ENCODE results near the gene CDKN2B-AS1. TPM values are rescaled to one million over a fixed set of nuclear protein-coding genes. Genes with fewer than 3 reads are reported as not detected.

Gene CDKN2B-AS1
- total and polyA plus RNA-seq, 2 of the 13 experiments (the other 11 are each of a cell fraction or from before 2014, with no cell fraction given): 0.64 to 2.3 TPM

DNA sequence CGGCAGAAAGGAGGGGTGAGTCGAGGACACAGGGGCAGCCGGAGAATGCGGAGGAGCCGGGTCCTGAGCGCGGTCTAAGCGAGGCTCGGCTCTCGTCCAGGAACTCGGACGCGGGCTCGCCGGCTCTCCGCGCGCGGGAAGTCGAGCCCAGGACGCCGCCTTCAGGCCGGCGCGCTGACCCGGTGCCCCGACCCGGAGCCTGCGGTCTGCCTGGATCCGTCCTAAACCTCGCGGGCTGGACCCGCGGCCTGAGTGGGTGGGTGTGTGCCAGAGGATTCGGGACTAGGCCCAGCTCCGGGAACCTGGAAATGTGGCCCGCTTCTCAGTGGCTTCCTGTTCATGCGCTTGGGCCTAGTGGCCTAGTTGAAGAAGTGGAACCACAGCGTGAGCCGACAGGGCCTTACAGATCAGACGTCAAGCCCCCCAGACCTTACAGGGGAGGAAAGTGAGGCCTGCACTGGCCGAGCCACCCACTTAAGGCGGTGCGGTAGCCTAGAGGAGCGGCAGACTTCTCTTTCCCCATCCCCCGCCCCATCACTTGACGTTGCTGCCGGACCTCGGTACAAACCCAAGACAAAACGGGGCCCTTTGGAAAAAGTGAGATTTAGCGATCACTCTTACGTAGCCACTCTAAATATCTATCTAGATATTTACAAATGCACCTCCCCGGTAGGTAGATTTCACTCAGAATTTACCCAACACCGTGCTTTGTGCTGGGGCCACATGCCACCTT, 1.2 kb downstream of the CDKN2B-AS1 start (continued):
- TF ChIP-seq LBX2 (CRISPR knock-in tag; IDR thresholded peaks at IDR 0.05; ENCODE audit: borderline replicate concordance) (no peak), ZNF431 (CRISPR knock-in tag; IDR thresholded peaks at IDR 0.05; ENCODE audit: borderline replicate concordance, low read depth) (no peak), RAD21 (CRISPR knock-in tag; IDR thresholded peaks at IDR 0.05) (no peak), STAG1 (CRISPR knock-in tag; IDR thresholded peaks at IDR 0.05) (peak; percentile 15), ELF1 (CRISPR knock-in tag; IDR thresholded peaks at IDR 0.05) (no peak), TBP (CRISPR knock-in tag; IDR thresholded peaks at IDR 0.05) (no peak), SP4 (CRISPR knock-in tag; IDR thresholded peaks at IDR 0.05) (0 out of 2 replicates have a peak, but pooled peaks have one; percentile 28), TFAP4 (IDR thresholded peaks at IDR 0.05; ENCODE audit: borderline replicate concordance, low read depth) (no peak), BCL6 (CRISPR knock-in tag; IDR thresholded peaks at IDR 0.05) (peak; percentile 96), NFRKB (IDR thresholded peaks at IDR 0.05) (no peak), THAP11 (CRISPR knock-in tag; IDR thresholded peaks at IDR 0.05) (no peak), ZNF367 (CRISPR knock-in tag; IDR thresholded peaks at IDR 0.05; ENCODE audit: borderline replicate concordance) (no peak), TBX3 (IDR thresholded peaks at IDR 0.05; ENCODE audit: borderline replicate concordance) (no peak), ARID5B (CRISPR knock-in tag; IDR thresholded peaks at IDR 0.05) (peak; percentile 46; the same call in 1 of the 2 replicates)
- TF ChIP-seq, protein P1, sequence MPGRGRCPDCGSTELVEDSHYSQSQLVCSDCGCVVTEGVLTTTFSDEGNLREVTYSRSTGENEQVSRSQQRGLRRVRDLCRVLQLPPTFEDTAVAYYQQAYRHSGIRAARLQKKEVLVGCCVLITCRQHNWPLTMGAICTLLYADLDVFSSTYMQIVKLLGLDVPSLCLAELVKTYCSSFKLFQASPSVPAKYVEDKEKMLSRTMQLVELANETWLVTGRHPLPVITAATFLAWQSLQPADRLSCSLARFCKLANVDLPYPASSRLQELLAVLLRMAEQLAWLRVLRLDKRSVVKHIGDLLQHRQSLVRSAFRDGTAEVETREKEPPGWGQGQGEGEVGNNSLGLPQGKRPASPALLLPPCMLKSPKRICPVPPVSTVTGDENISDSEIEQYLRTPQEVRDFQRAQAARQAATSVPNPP (CRISPR knock-in tag; IDR thresholded peaks at IDR 0.05): no peak
- TF ChIP-seq, protein P2, sequence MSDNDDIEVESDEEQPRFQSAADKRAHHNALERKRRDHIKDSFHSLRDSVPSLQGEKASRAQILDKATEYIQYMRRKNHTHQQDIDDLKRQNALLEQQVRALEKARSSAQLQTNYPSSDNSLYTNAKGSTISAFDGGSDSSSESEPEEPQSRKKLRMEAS (IDR thresholded peaks at IDR 0.05): 0 out of 2 replicates have a peak, but pooled peaks have one; percentile 14
- TF ChIP-seq, protein P3, sequence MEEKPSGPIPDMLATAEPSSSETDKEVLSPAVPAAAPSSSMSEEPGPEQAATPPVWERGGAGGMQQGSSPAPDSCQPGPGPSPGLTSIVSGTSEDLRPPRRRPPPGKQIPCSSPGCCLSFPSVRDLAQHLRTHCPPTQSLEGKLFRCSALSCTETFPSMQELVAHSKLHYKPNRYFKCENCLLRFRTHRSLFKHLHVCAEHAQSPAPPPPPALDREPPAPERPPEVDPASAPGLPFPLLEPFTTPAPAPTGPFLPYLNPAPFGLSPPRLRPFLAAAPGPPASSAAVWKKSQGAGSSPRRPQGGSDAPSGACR (CRISPR knock-in tag; IDR thresholded peaks at IDR 0.05): no peak
- TF ChIP-seq, protein P4, sequence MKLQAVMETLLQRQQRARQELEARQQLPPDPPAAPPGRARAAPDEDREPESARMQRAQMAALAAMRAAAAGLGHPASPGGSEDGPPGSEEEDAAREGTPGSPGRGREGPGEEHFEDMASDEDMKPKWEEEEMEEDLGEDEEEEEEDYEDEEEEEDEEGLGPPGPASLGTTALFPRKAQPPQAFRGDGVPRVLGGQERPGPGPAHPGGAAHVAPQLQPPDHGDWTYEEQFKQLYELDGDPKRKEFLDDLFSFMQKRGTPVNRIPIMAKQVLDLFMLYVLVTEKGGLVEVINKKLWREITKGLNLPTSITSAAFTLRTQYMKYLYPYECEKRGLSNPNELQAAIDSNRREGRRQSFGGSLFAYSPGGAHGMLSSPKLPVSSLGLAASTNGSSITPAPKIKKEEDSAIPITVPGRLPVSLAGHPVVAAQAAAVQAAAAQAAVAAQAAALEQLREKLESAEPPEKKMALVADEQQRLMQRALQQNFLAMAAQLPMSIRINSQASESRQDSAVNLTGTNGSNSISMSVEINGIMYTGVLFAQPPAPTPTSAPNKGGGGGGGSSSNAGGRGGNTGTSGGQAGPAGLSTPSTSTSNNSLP (IDR thresholded peaks at IDR 0.05; ENCODE audit: low read depth, low read length): no peak
- TF ChIP-seq, protein P5, sequence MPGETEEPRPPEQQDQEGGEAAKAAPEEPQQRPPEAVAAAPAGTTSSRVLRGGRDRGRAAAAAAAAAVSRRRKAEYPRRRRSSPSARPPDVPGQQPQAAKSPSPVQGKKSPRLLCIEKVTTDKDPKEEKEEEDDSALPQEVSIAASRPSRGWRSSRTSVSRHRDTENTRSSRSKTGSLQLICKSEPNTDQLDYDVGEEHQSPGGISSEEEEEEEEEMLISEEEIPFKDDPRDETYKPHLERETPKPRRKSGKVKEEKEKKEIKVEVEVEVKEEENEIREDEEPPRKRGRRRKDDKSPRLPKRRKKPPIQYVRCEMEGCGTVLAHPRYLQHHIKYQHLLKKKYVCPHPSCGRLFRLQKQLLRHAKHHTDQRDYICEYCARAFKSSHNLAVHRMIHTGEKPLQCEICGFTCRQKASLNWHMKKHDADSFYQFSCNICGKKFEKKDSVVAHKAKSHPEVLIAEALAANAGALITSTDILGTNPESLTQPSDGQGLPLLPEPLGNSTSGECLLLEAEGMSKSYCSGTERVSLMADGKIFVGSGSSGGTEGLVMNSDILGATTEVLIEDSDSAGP (CRISPR knock-in tag; IDR thresholded peaks at IDR 0.05; ENCODE audit: borderline replicate concordance): peak; percentile 46; the same call in 1 of the 2 replicates

All from HepG2 (cell line).